ENCODE results near the gene AP2M1.

Gene AP2M1

GRCh38 chr3:184168363-184169120 lies 6.1 kb upstream of the AP2M1 start:
- Histone ChIP-seq H3K4me1 (ENCODE audit: control insufficient read depth, insufficient read depth, low read length, poor library complexity, severe bottlenecking) (no peaks in the 10 kb centered on the region), H3K4me3 (ENCODE audit: insufficient read depth, low read depth, low read length, poor library complexity, severe bottlenecking) (no peak overlapping the region), H3K27ac (ENCODE audit: insufficient read depth, low read length, poor library complexity, severe bottlenecking) (no peak overlapping the region), H3K9me3 (ENCODE audit: control insufficient read depth, low read length) (no peaks in the 10 kb centered on the region), H3K36me3 (ENCODE audit: control insufficient read depth, insufficient read depth, low read length) (peaks cover 37% of the 10 kb centered on the region), H3K27me3 (replicated peaks; ENCODE audit: control insufficient read depth, insufficient read depth, low read length, poor library complexity, severe bottlenecking) (no peaks in the 10 kb centered on the region)
- no peak for DNase-seq

DNA sequence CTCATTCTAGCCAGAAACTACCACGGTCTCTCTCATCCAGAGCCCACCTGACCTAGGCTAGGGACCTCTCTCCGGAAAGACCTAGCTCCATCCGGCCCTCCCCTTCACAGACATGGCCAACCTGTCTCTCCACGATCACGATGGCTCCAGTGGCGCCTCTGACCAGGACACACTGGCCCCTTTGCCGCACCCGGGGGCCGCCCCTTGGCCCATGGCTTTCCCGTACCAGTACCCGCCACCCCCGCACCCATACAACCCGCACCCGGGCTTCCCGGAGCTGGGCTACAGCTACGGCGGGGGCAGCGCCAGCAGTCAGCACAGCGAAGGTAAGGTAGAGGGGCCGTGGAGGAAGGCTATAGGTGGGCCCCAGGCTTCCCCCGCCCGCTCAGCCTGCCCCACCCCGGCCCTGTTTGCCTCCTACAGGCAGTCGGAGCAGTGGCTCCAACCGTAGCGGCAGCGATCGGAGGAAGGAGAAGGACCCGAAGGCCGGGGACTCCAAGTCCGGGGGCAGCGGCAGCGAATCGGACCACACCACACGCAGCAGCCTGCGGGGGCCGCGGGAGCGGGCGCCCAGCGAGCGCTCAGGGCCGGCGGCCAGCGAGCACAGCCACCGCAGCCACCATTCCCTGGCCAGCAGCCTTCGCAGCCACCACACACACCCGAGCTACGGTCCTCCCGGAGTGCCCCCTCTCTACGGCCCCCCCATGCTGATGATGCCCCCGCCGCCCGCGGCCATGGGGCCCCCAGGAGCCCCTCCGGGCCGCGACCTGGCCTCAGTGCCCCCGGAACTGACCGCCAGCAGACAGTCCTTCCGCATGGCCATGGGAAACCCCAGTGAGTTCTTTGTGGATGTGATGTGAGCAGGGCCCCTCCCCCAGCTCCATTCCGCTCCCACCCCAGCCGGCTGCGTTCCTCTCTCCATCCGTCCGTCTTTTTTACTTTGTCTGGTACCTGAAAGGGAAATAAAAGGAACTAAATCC lies 4.5 kb upstream of the AP2M1 start:
- DNase-seq, result no peak
- Histone ChIP-seq H3K9me3 (ENCODE audit: control insufficient read depth, low read length) (no peaks in the 10 kb centered on the region), H3K27me3 (replicated peaks; ENCODE audit: control insufficient read depth, insufficient read depth, low read length, poor library complexity, severe bottlenecking) (no peaks in the 10 kb centered on the region), H3K27ac (ENCODE audit: insufficient read depth, low read length, poor library complexity, severe bottlenecking) (no peak overlapping the region), H3K4me3 (ENCODE audit: insufficient read depth, low read depth, low read length, poor library complexity, severe bottlenecking) (no peak overlapping the region), H3K4me1 (ENCODE audit: control insufficient read depth, insufficient read depth, low read length, poor library complexity, severe bottlenecking) (peaks cover under 1% of the 10 kb centered on the region), H3K36me3 (ENCODE audit: control insufficient read depth, insufficient read depth, low read length) (peaks cover 21% of the 10 kb centered on the region)

GRCh38 chr3:184171562-184171961 lies 3.1 kb upstream of the AP2M1 start:
- Histone ChIP-seq H3K36me3 (ENCODE audit: control insufficient read depth, insufficient read depth, low read length) (peaks cover 12% of the 10 kb centered on the region), H3K4me3 (ENCODE audit: insufficient read depth, low read depth, low read length, poor library complexity, severe bottlenecking) (no peak overlapping the region), H3K27me3 (replicated peaks; ENCODE audit: control insufficient read depth, insufficient read depth, low read length, poor library complexity, severe bottlenecking) (no peaks in the 10 kb centered on the region), H3K9me3 (ENCODE audit: control insufficient read depth, low read length) (no peaks in the 10 kb centered on the region), H3K27ac (ENCODE audit: insufficient read depth, low read length, poor library complexity, severe bottlenecking) (no peak overlapping the region), H3K4me1 (ENCODE audit: control insufficient read depth, insufficient read depth, low read length, poor library complexity, severe bottlenecking) (peaks cover 14% of the 10 kb centered on the region)
- DNase-seq, result no peak

GRCh38 chr3:184172681-184173373 lies 1.8 kb upstream of the AP2M1 start:
- Histone ChIP-seq H3K4me1 (ENCODE audit: control insufficient read depth, insufficient read depth, low read length, poor library complexity, severe bottlenecking) (peaks cover 22% of the 10 kb centered on the region), H3K36me3 (ENCODE audit: control insufficient read depth, insufficient read depth, low read length) (peaks cover 13% of the 10 kb centered on the region), H3K9me3 (ENCODE audit: control insufficient read depth, low read length) (no peaks in the 10 kb centered on the region), H3K27ac (ENCODE audit: insufficient read depth, low read length, poor library complexity, severe bottlenecking) (no peak overlapping the region), H3K4me3 (ENCODE audit: insufficient read depth, low read depth, low read length, poor library complexity, severe bottlenecking) (no peak overlapping the region), H3K27me3 (replicated peaks; ENCODE audit: control insufficient read depth, insufficient read depth, low read length, poor library complexity, severe bottlenecking) (no peaks in the 10 kb centered on the region)
- no peak for DNase-seq

DNA sequence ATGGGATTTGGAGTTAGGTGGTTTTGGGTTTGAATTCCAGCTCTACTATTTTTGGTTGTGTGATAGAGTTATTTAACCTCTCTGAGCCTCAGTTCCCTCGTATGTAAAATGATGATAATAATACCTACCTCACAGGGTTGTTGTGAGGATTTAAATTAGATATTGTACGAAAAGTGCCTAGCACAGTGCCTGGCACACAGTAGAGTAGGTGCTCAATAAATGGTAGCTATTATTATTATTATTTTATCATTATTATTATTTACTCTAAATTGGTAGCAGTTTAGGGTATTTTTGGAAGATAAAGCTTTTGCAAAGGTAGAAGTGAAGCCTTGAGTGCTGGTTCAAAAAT lies 1.3 kb upstream of the AP2M1 start:
- no peak overlapping the region for H3K4me3 ChIP-seq (ENCODE audit: insufficient read depth, low read depth, low read length, poor library complexity, severe bottlenecking)
- H3K27ac ChIP-seq (ENCODE audit: insufficient read depth, low read length, poor library complexity, severe bottlenecking), result no peak overlapping the region
- peaks cover 22% of the 10 kb centered on the region for H3K4me1 ChIP-seq (ENCODE audit: control insufficient read depth, insufficient read depth, low read length, poor library complexity, severe bottlenecking)
- no peaks in the 10 kb centered on the region for H3K27me3 ChIP-seq (replicated peaks; ENCODE audit: control insufficient read depth, insufficient read depth, low read length, poor library complexity, severe bottlenecking)
- no peak for DNase-seq
- peaks cover 13% of the 10 kb centered on the region for H3K36me3 ChIP-seq (ENCODE audit: control insufficient read depth, insufficient read depth, low read length)
- no peaks in the 10 kb centered on the region for H3K9me3 ChIP-seq (ENCODE audit: control insufficient read depth, low read length)

- no peaks in the 10 kb centered on the region for H3K9me3 ChIP-seq (ENCODE audit: control insufficient read depth, low read length)
- H3K36me3 ChIP-seq (ENCODE audit: control insufficient read depth, insufficient read depth, low read length), result peaks cover 22% of the 10 kb centered on the region
- H3K27me3 ChIP-seq (replicated peaks; ENCODE audit: control insufficient read depth, insufficient read depth, low read length, poor library complexity, severe bottlenecking), result no peaks in the 10 kb centered on the region
- H3K4me3 ChIP-seq (ENCODE audit: insufficient read depth, low read depth, low read length, poor library complexity, severe bottlenecking), result no peak overlapping the region
- H3K4me1 ChIP-seq (ENCODE audit: control insufficient read depth, insufficient read depth, low read length, poor library complexity, severe bottlenecking), result peaks cover 22% of the 10 kb centered on the region
- no peak for DNase-seq
- H3K27ac ChIP-seq (ENCODE audit: insufficient read depth, low read length, poor library complexity, severe bottlenecking), result no peak overlapping the region
Observed at GRCh38 chr3:184174284-184174645, 390 bp upstream of the AP2M1 start.

DNA sequence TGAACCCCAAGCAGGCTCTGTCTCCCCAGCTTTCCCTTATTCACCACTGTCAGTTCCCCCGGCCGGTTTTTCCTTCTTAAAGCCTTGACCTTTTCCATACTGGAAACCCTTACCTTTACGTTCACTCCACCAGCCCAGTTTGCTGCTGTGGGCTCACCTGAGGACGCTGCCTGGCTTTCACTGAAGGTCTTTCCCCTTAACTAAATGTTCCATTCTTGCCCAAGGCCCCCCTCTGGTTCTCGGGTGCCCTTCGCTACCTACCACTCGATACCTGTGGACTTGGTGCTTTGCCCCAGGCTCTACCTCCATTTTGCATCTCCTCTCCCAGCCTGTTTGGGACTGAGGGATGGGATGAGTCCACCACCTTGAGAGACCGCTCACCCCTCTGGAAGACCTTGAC lies 851 bp downstream of the AP2M1 start:
- Histone ChIP-seq H3K4me1 (ENCODE audit: control insufficient read depth, insufficient read depth, low read length, poor library complexity, severe bottlenecking) (peaks cover 22% of the 10 kb centered on the region), H3K9me3 (ENCODE audit: control insufficient read depth, low read length) (no peaks in the 10 kb centered on the region), H3K4me3 (ENCODE audit: insufficient read depth, low read depth, low read length, poor library complexity, severe bottlenecking) (peak overlapping the region; percentile 99), H3K27ac (ENCODE audit: insufficient read depth, low read length, poor library complexity, severe bottlenecking) (peak overlapping the region; percentile 80), H3K36me3 (ENCODE audit: control insufficient read depth, insufficient read depth, low read length) (peaks cover 34% of the 10 kb centered on the region), H3K27me3 (replicated peaks; ENCODE audit: control insufficient read depth, insufficient read depth, low read length, poor library complexity, severe bottlenecking) (no peaks in the 10 kb centered on the region)
- no peak for DNase-seq

- no peak for DNase-seq
- Histone ChIP-seq H3K27ac (ENCODE audit: insufficient read depth, low read length, poor library complexity, severe bottlenecking) (no peak overlapping the region), H3K27me3 (replicated peaks; ENCODE audit: control insufficient read depth, insufficient read depth, low read length, poor library complexity, severe bottlenecking) (no peaks in the 10 kb centered on the region), H3K9me3 (ENCODE audit: control insufficient read depth, low read length) (no peaks in the 10 kb centered on the region), H3K36me3 (ENCODE audit: control insufficient read depth, insufficient read depth, low read length) (peaks cover 39% of the 10 kb centered on the region), H3K4me3 (ENCODE audit: insufficient read depth, low read depth, low read length, poor library complexity, severe bottlenecking) (no peak overlapping the region), H3K4me1 (ENCODE audit: control insufficient read depth, insufficient read depth, low read length, poor library complexity, severe bottlenecking) (peaks cover 22% of the 10 kb centered on the region)
Observed at GRCh38 chr3:184175981-184176376, 1.3 kb downstream of the AP2M1 start.

DNA sequence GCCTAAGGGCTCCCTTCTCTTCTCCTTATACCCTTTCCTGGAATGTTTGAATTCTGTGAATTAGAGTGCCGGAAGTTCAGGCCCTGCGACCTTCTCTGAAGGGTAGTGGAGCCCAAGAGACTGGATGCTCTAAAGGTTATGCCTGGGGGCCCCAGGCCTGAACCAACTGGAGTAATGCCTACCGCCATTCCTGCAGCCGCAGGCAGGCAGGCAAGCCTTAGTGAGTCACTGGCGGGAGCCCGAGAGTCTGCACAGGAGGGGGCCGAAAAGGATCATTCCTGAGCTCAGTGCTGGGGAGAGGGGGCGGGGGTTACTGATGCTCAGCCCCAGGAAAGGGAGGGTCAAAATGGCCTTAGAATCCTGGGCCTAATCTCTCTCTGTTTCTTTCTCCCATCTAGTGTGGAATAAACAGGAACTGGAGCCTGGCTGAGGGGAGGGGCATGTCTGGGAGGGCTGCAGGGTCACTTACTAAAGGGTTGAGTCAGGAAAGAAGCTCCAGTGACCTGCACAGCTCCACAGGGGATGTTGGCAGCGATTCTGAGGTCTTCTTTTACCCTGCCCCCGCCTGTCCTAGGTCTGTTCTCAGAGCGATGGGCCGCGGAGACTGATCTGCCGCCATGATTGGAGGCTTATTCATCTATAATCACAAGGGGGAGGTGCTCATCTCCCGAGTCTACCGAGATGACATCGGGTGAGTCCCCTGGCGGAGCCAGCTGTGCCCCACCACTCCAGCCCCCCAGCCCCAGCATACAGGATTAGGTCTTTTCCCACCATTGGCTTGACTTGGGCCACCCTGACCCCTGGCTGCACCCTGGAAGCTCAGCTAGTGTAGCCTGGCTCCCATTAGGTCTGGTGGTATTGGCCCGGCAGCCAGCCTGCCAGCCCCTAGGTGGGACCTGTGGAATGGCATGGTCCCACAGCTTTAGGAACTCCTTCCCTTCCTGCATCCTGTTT lies 2.0 kb downstream of the AP2M1 start:
- Histone ChIP-seq H3K36me3 (ENCODE audit: control insufficient read depth, insufficient read depth, low read length) (peaks cover 46% of the 10 kb centered on the region), H3K27ac (ENCODE audit: insufficient read depth, low read length, poor library complexity, severe bottlenecking) (no peak overlapping the region), H3K4me3 (ENCODE audit: insufficient read depth, low read depth, low read length, poor library complexity, severe bottlenecking) (no peak overlapping the region), H3K27me3 (replicated peaks; ENCODE audit: control insufficient read depth, insufficient read depth, low read length, poor library complexity, severe bottlenecking) (no peaks in the 10 kb centered on the region), H3K9me3 (ENCODE audit: control insufficient read depth, low read length) (no peaks in the 10 kb centered on the region), H3K4me1 (ENCODE audit: control insufficient read depth, insufficient read depth, low read length, poor library complexity, severe bottlenecking) (peaks cover 22% of the 10 kb centered on the region)
- DNase-seq, result no peak

All from effector memory CD4-positive, alpha-beta T cell (primary cell).